ENCODE results near the gene TEX14. TPM values are rescaled to one million over a fixed set of nuclear protein-coding genes. Genes with fewer than 3 reads are reported as not detected.

TEX14 gene
- total and polyA plus RNA-seq, 10 of the 15 experiments (the other 5 are each of a cell fraction or from before 2014, with no cell fraction given), result 0.15 to 1.3 (median 0.66) TPM

GRCh38 chr17:58513267-58513964 is 178.4 kb downstream of the TEX14 start (continued):
- TF ChIP-seq ZNF687 (IDR thresholded peaks at IDR 0.05) (no peak), HCFC1 (IDR thresholded peaks at IDR 0.05; ENCODE audit: low read length) (no peak), FOXM1 (IDR thresholded peaks at IDR 0.05; ENCODE audit: low read depth, low read length) (peak; percentile 50; the same call in 1 of the 2 replicates), RB1 (IDR thresholded peaks at IDR 0.05; ENCODE audit: borderline replicate concordance) (no peak), LARP7 (IDR thresholded peaks at IDR 0.05) (no peak), MXI1 (IDR thresholded peaks at IDR 0.05; ENCODE audit: low read depth, low read length) (no peak), MEF2A (IDR thresholded peaks at IDR 0.05; ENCODE audit: insufficient read depth, low read depth, low read length) (no peak), POLR2AphosphoS5 (IDR thresholded peaks at IDR 0.05; ENCODE audit: low read length) (no peak; the same call in 1 of the 2 replicates), NRF1 (conservative IDR thresholded peaks at IDR 0.05; ENCODE audit: low read depth, low read length) (no peak), EGR1 (IDR thresholded peaks at IDR 0.05; ENCODE audit: borderline replicate concordance in 1 of 2, low read depth in 2 of 2, low read length in 2 of 2) (peak in 1 of 2 experiments; percentile 44; a peak in 1 of 3 replicates), USF1 (IDR thresholded peaks at IDR 0.05; ENCODE audit: borderline replicate concordance, extremely low read length, insufficient read depth, low read depth, low read length) (no peak), TARDBP (IDR thresholded peaks at IDR 0.05; ENCODE audit: borderline replicate concordance) (no peak), ZNF24 (IDR thresholded peaks at IDR 0.05) (no peak), ZNF622 (IDR thresholded peaks at IDR 0.05) (no peak), ZNF592 (IDR thresholded peaks at IDR 0.05) (no peak), ETV6 (conservative IDR thresholded peaks at IDR 0.05 in 1 of 2, IDR thresholded peaks at IDR 0.05 in 1 of 2; ENCODE audit: borderline replicate concordance in 1 of 2, low read depth in 1 of 2) (no peak), NR2C1 (IDR thresholded peaks at IDR 0.05) (no peak), HDAC6 (IDR thresholded peaks at IDR 0.05; ENCODE audit: unreplicated experiment) (no peak)

All from GM12878 (cell line).